ENCODE data around the gene FNBP1. TPM values are rescaled to one million over a fixed set of nuclear protein-coding genes. Genes with fewer than 3 reads are reported as not detected.

Gene FNBP1
- total RNA-seq, 1 experiment from 2014 or later, result 36.5 TPM

DNA sequence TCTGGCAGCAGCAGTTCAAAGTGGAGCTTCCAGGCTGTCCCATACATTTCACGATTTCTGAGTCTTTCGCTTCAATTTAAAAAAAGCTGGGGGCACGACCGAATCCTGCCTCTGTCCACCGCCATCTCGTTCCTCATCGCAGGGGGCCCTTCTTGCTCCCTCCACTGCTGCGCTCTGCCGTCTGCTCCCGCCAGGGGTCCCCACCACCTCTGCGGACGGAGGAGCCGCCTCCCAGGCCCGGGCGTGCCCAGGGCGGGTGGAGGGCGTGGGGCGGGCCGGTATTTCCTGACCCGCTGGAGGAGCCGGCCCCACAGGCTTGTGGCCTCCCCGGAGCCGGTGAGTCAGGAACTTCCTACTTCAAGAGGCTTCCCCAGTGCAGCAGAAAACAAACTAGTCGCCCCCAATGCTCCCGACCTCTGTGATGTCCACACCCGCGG is 157.3 kb downstream of the FNBP1 start:
- no peak overlapping the region for H4K5ac ChIP-seq (ENCODE audit: insufficient read length, low read depth, low read length)
- no CpG with 5 or more reads among the region's 27 CpGs for WGBS (ENCODE audit: extremely low coverage, insufficient read length, low lambda C conversion rate)
- no peaks in the 10 kb centered on the region for H3K79me1 ChIP-seq (ENCODE audit: insufficient read depth, low read depth, low read length, poor library complexity, severe bottlenecking)
- H4K91ac ChIP-seq (ENCODE audit: insufficient read length, low read depth, low read length), result no peak overlapping the region
- Mint-ChIP-seq H3K27me3 (ENCODE audit: low read depth) (no peaks in the 10 kb centered on the region), H3K4me1 (peaks cover 45 to 58% of the 10 kb centered on the region in 2 experiments), H3K27ac (no peak overlapping the region), H3K9me3 (no peaks in the 10 kb centered on the region), H3K36me3 (ENCODE audit: insufficient read depth in 1 of 3, low read depth in 3 of 3) (peaks cover 0 to 4% (median 4%) of the 10 kb centered on the region in 3 experiments; a peak in 4 of 7 replicates), H3K4me3 (peak overlapping the region; percentile 57 to 61; a peak in 3 of 5 replicates)
- H2BK120ac ChIP-seq (ENCODE audit: low read depth, low read length, poor library complexity, severe bottlenecking), result no peak overlapping the region
- H3K27ac ChIP-seq (ENCODE audit: insufficient read length, low read depth, low read length), result no peak overlapping the region
- H3K9me3 ChIP-seq (ENCODE audit: control insufficient read depth, low read depth, low read length), result no peaks in the 10 kb centered on the region
- no peak overlapping the region for H3K4ac ChIP-seq (ENCODE audit: low read depth, low read length)
- no peak overlapping the region for H2BK5ac ChIP-seq (ENCODE audit: insufficient read length, low read length)
- no peak overlapping the region for H2BK20ac ChIP-seq (ENCODE audit: low read depth, low read length, poor library complexity, severe bottlenecking)
- H3K4me2 ChIP-seq (ENCODE audit: insufficient read depth, insufficient read length, low read length), result peak overlapping the region; percentile 14
- H2BK15ac ChIP-seq (ENCODE audit: low read depth, low read length), result no peak overlapping the region
- no peaks in the 10 kb centered on the region for H4K20me1 ChIP-seq (ENCODE audit: control insufficient read depth, insufficient read depth, insufficient read length)
- DNase-seq, result peak; percentile 88
- no peak overlapping the region for H3K9ac ChIP-seq (ENCODE audit: extremely low read depth, insufficient read length, low read length)
- H3K23me2 ChIP-seq (ENCODE audit: insufficient read length, low read depth, low read length, poor library complexity, severe bottlenecking), result no peaks in the 10 kb centered on the region
- no peak overlapping the region for H2AK5ac ChIP-seq (ENCODE audit: insufficient read length, low read length)
- H3K4me1 ChIP-seq (ENCODE audit: insufficient read depth, low read length), result peaks cover 6% of the 10 kb centered on the region; the same call in 1 of the 2 replicates
- H3K23ac ChIP-seq (ENCODE audit: insufficient read length, low read depth, low read length), result no peak overlapping the region
- H3K18ac ChIP-seq (ENCODE audit: insufficient read length, low read depth, low read length), result no peak overlapping the region
- no peaks in the 10 kb centered on the region for H3K79me2 ChIP-seq (ENCODE audit: insufficient read depth, low read length)
- TF ChIP-seq, protein P1, sequence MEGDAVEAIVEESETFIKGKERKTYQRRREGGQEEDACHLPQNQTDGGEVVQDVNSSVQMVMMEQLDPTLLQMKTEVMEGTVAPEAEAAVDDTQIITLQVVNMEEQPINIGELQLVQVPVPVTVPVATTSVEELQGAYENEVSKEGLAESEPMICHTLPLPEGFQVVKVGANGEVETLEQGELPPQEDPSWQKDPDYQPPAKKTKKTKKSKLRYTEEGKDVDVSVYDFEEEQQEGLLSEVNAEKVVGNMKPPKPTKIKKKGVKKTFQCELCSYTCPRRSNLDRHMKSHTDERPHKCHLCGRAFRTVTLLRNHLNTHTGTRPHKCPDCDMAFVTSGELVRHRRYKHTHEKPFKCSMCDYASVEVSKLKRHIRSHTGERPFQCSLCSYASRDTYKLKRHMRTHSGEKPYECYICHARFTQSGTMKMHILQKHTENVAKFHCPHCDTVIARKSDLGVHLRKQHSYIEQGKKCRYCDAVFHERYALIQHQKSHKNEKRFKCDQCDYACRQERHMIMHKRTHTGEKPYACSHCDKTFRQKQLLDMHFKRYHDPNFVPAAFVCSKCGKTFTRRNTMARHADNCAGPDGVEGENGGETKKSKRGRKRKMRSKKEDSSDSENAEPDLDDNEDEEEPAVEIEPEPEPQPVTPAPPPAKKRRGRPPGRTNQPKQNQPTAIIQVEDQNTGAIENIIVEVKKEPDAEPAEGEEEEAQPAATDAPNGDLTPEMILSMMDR (conservative IDR thresholded peaks at IDR 0.05), result peak; percentile 81
- H3K14ac ChIP-seq (ENCODE audit: insufficient read depth, low read length), result no peak overlapping the region
- H2AFZ ChIP-seq (ENCODE audit: low read length), result no peak overlapping the region
- no peak overlapping the region for H3T11ph ChIP-seq (ENCODE audit: low read length)
- no peak overlapping the region for H4K8ac ChIP-seq (replicated peaks; ENCODE audit: insufficient read length, low read depth, low read length)
- H3K56ac ChIP-seq (ENCODE audit: insufficient read length, low read depth, low read length), result no peak overlapping the region
- H2BK12ac ChIP-seq (ENCODE audit: insufficient read length, low read depth, low read length), result no peak overlapping the region
- H3K27me3 ChIP-seq (ENCODE audit: insufficient read depth, low read length), result no peaks in the 10 kb centered on the region
